22Rv1 (cell line): ENCODE results near the gene BICRA.
A peak's percentile ranks its signal among the peaks of the same experiment; 100 is the strongest.
"Not testable (repeated sequence)": the region's sequence is repeated elsewhere in the genome, so short reads cannot be mapped to it uniquely, and the experiment has no call there.

Source experiments
- H3K27ac ChIP-seq: fragments of 450-650 bp; 2 replicates; pipeline ENCODE4 v1.5.1; 2017
- CTCF ChIP-seq: fragments of 450-650 bp; IDR thresholded peaks from 2 replicates; pipeline ENCODE4 v1.5.1; 2017; ENCODE audit warnings: mild to moderate bottlenecking
- ZFX ChIP-seq: fragments of 450-650 bp; IDR thresholded peaks from 2 replicates; pipeline ENCODE4 v1.6.1; 2017; ENCODE audit warnings: antibody characterized with exemption, borderline replicate concordance

BICRA gene

GRCh38 chr19:47633996-47634395 is 25.1 kb downstream of the BICRA start:
- H3K27ac ChIP-seq = peak overlapping the region; percentile 51

GRCh38 chr19:47635152-47635754 is 26.3 kb downstream of the BICRA start:
- not testable (repeated sequence) for H3K27ac ChIP-seq

More at GRCh38 chr19:47633996-47634395, 25.1 kb downstream of the BICRA start:
- no peak for TF ChIP-seq CTCF
- no peak for TF ChIP-seq ZFX

- no peak overlapping the region for H3K27ac ChIP-seq
- TF ChIP-seq ZFX = no peak
- TF ChIP-seq CTCF = no peak
Observed at GRCh38 chr19:47637550-47637949, 28.6 kb downstream of the BICRA start.

- TF ChIP-seq CTCF (no peak), ZFX (no peak)
- no peak overlapping the region for H3K27ac ChIP-seq
Observed at GRCh38 chr19:47641891-47642485, 33.1 kb downstream of the BICRA start.

GRCh38 chr19:47643281-47643680 is 34.3 kb downstream of the BICRA start:
- no peak for TF ChIP-seq ZFX
- TF ChIP-seq CTCF = no peak
- H3K27ac ChIP-seq = no peak overlapping the region

- TF ChIP-seq CTCF (no peak), ZFX (no peak)
- peak overlapping the region; percentile 90 for H3K27ac ChIP-seq
Observed at GRCh38 chr19:47644199-47644598, 35.3 kb downstream of the BICRA start.

- TF ChIP-seq CTCF = no peak
- TF ChIP-seq ZFX = no peak
- peak overlapping the region; percentile 90 for H3K27ac ChIP-seq
Observed at GRCh38 chr19:47644743-47645482, 36.0 kb downstream of the BICRA start.
